ENCODE measurements around the gene LIPM.

LIPM gene

DNA sequence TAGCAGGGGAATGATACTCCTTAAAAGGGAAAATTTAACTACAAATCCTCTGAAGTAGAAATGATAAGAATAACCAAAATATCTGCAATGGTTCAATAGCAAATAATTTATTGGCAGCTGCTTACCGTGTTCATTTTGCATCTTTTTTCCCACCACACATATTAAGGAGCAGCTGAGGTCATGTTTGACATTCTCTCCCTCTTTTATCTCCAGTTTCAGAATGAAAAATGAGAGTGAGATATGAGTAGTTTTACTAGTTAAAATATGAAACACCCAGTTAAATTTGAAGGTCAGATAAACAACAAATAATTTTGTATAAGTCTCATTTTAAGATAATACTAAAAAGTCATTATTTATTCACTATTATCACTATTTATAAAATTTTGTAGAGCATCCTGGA, 39.6 kb upstream of the LIPM start:
- DNase-seq (ENCODE audit: extremely low spot score) = no peak
- POLR2A ChIA-PET = no interaction called here
- CTCF ChIA-PET = interaction anchor here (1.3 to 1.4 kb wide), 3 partner anchors 11 to 37 kb away, joined by 3 to 4 read pairs (median 3); no protein-coding TSS in a partner anchor
- no peak for TF ChIP-seq CTCF (IDR thresholded peaks at IDR 0.05; ENCODE audit: control extremely low read depth, extremely low read depth, low read depth, missing control alignments)

DNA sequence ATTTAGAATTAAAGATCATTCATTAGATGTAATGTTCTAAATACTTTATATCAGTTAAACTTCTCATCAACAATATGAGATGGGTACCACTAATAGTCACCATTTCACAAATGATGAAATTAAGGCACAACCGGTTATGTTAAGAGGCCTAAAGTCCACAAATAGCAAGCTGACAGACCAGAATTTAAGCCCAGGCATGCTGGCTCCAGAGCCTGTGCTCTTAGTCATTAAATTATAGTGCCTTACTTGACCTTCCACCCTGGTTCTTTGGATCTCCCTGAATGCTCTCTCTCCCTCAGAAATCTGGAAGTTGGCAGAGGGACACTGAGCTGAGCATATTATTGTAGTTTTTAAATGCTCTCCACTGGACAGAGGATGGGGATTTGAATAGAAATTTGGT, 39.1 kb upstream of the LIPM start:
- no peak for DNase-seq (ENCODE audit: extremely low spot score)
- TF ChIP-seq CTCF (IDR thresholded peaks at IDR 0.05; ENCODE audit: control extremely low read depth, extremely low read depth, low read depth, missing control alignments) = no peak
- POLR2A ChIA-PET = no interaction called here
- CTCF ChIA-PET = interaction anchor here (1.0 to 1.7 kb wide), 6 partner anchors 10 to 76 kb away, joined by 3 to 5 read pairs (median 3); no protein-coding TSS in a partner anchor

GRCh38 chr10:88764110-88764509, 38.4 kb upstream of the LIPM start:
- POLR2A ChIA-PET = no interaction called here
- no peak for DNase-seq (ENCODE audit: extremely low spot score)
- CTCF ChIA-PET = interaction anchor here (0.9 to 1.7 kb wide), 13 partner anchors 9 to 77 kb away, joined by 3 to 5 read pairs (median 3); no protein-coding TSS in a partner anchor
- no peak for TF ChIP-seq CTCF (IDR thresholded peaks at IDR 0.05; ENCODE audit: control extremely low read depth, extremely low read depth, low read depth, missing control alignments)

GRCh38 chr10:88765816-88766215, 36.7 kb upstream of the LIPM start:
- POLR2A ChIA-PET = no interaction called here

GRCh38 chr10:88769384-88769783, 33.1 kb upstream of the LIPM start:
- no peak for TF ChIP-seq CTCF (IDR thresholded peaks at IDR 0.05; ENCODE audit: control extremely low read depth, extremely low read depth, low read depth, missing control alignments)
- DNase-seq (ENCODE audit: extremely low spot score) = no peak
- ChIA-PET POLR2A (no interaction called here), CTCF (interaction anchor here (0.8 to 1.9 kb wide), 4 partner anchors 18 to 41 kb away, joined by 3 to 6 read pairs (median 4); no protein-coding TSS in a partner anchor)

More at GRCh38 chr10:88765816-88766215, 36.7 kb upstream of the LIPM start:
- DNase-seq (ENCODE audit: extremely low spot score) = no peak
- CTCF ChIA-PET = interaction anchor here (1.2 kb wide), 1 partner anchor 13 kb away, joined by 3 read pairs; no protein-coding TSS in a partner anchor
- TF ChIP-seq CTCF (IDR thresholded peaks at IDR 0.05; ENCODE audit: control extremely low read depth, extremely low read depth, low read depth, missing control alignments) = no peak

- DNase-seq (ENCODE audit: extremely low spot score) = no peak
- ChIA-PET POLR2A (interaction anchor here (0.5 kb wide), 1 partner anchor 920 kb away, joined by 4 read pairs; the partner anchor contains the start of gene KIF20B), CTCF (no interaction called here)
- TF ChIP-seq CTCF (IDR thresholded peaks at IDR 0.05; ENCODE audit: control extremely low read depth, extremely low read depth, low read depth, missing control alignments) = no peak
Measured at GRCh38 chr10:88781206-88781605, 21.3 kb upstream of the LIPM start.

Data from GM10248 (cell line).